SW480 (cell line): ENCODE results near the gene SYNE1.
"Not testable (repeated sequence)": the region's sequence is repeated elsewhere in the genome, so short reads cannot be mapped to it uniquely, and the experiment has no call there.

Experiments
- DNase-seq: peaks from one replicate; pipeline ENCODE4 v3.0.0-alpha.2; 2016; ENCODE audit warnings: low spot score

The SYNE1 gene

DNA sequence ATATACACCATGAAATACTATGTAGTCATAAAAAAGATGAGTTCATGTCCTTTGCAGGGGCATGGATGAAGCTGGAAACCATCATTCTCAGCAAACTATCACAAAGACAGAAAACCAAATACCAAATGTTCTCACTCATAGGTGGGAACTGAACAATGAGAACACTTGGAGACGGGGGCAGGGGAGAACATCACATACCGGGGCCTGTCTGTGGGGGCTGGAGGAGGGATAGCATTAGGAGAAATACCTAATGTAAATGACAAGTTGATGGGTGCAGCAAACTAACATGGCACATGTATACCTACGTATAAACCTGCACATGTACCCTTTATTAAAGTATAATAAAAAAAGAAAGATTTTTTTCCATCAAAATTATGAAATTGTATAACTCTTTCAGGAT lies 22.4 kb downstream of the SYNE1 start:
- DNase-seq, result not testable (repeated sequence)

DNA sequence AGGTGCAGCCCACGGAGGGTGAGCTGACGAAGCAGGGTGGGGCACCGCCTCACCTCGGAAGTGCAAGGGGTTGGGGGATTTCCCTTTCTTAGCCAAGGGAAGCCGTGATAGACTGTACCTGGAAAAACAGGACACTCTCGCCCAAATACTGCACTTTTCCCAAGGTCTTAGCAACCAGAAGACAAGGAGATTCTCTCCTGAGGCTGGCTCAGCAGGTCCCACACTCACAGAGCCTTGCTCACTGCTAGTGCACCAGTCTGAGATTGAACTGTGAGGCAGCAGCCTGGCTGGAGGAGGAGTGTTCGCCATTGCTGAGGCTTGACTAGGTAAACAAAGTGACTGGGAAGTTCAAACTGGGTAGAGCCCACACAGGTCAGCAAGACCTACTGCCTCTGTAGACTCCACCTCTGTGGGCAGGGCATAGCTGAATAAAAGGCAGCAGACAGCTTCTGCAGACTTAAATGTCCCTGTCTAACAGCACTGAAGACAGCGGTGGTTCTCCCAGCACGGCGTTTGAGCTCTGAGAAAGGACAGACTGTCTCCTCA lies 28.0 kb downstream of the SYNE1 start:
- DNase-seq, result no peak

DNA sequence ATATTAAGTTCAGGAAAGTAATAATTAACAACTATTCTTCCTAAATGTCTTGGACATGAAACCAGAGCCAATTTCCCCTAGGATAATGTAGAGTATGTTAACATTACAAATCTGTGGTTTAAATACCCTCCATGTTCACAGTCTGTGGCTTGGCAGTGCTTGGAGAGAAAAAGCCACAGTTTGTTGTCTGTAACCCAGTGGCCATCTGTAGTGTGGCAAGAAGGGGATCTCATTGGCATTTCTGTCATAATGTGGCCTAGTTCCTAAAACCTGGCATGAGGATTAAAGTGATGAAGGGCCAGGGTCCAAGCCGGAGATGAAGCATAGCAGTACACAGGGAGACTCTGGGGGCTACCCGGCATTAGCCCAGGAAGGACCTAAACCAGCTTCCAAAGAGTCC lies 31.2 kb downstream of the SYNE1 start:
- DNase-seq, result no peak

DNA sequence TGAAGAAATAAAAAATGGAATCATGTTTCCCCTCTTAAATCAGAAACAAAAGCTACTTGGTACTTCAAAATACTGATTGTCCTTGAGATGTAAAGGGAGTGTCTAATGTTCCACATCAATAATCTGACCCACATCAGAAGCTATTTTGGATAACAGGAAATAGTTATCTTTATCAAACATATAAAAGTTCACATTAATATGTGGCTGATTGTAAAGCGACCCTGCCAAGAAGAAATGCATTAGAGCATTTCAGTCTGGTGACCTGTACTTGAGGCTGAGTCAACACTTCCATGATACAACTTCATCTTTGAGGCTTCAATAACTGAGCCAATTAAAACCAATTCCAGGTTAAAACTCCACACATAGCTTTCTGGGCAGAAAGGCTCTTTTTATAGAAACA lies 31.8 kb downstream of the SYNE1 start:
- DNase-seq, result peak; percentile 6

DNA sequence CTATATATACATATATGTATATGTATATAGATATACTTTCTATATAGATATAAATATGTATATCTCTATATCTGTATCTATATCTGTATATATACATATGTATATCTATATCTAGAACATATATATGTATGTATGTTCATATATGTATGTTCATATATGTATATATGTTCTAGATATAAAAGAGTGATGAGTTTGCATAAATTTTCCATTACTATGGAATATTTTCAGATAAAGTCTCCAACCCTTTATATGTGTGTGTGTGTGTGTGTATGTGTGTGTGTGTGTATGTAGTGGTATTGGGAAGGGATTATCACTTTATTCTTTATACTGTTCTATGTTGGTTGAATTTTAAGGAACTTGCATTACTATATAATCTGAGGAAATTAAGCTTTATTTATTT lies 33.3 kb downstream of the SYNE1 start:
- no peak for DNase-seq

DNA sequence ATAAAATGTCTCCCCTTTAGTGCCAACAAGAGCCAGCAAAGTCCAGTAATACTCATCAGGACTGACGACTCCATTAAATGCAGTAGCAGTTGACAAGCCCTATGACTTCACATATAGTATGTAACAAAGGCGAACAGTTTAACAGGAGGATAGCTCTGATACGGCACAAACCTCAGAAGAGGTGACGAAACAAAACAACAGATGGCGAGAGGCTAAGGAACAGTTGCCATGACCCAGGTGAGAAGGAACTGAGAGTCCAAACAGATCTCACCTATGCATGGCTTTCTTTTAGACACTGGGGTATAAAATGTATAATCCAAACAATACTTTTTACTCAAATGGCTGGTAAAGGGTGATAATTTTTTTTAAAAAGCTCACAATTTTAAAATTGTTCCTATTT lies 37.1 kb downstream of the SYNE1 start:
- no peak for DNase-seq

DNA sequence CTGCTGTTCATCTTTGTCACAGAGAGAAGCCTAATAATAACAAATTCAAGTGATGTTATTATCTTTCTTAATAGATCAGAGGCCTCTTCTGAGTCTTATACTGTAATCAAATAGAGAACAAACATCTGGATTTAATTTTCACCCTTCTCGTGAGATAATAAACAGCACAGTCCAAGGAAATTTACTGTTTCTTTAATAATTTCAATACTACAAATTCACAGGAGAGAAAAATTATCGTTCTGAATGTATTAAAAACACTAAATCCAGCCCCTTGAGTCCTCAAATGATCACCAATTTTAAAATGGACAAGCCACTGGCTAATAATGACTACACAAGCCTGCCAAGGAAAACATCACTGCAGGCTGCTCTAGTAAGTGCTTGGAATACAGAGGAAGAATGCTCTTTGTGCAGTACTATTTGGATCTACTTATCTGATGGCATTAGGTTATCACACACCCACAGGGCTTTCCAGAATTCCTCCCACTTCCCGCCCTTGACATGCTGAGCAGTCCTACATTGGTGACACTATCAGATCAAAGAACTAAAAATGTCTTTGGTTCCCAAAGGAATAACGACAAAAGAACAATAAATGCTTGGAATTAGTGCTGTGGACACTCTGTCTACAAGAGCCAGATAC lies 38.1 kb downstream of the SYNE1 start:
- DNase-seq, result no peak

DNA sequence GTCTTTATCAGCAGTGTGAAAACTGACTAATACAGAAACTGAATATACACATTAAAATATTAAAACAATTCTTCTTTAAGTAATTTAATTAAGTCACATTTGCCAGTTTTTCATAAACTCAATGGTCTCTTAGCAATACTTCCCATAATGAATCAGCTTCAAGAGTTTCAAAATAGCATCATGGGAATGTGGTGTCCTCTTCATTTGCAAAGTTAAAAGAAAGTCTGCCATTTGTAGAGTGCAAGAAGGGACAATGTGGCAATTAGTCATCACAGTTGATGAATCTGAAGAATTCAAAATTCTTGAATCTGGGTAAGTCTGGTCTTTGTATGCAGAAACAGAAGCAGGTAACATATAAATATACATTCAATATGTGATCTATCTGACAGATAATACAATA lies 38.7 kb downstream of the SYNE1 start:
- no peak for DNase-seq

DNA sequence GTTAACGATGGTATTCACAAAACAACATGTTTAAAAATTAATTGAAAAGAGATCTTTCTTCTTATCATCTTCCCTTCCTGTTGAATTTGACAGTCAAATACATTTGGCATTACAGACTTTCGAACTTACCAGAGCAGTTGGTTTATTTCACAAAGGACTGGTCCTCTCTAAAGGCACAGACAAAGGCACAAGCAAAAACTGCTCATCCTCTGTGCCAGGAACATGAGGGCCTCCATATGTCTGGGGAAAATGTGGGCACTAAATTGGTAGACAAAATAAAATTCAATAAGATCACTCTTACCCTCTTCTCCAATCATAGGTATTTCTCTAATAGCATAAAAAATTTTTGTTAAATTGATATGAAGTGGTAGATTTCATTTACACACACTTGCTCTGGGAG lies 40.4 kb downstream of the SYNE1 start:
- DNase-seq, result no peak

DNA sequence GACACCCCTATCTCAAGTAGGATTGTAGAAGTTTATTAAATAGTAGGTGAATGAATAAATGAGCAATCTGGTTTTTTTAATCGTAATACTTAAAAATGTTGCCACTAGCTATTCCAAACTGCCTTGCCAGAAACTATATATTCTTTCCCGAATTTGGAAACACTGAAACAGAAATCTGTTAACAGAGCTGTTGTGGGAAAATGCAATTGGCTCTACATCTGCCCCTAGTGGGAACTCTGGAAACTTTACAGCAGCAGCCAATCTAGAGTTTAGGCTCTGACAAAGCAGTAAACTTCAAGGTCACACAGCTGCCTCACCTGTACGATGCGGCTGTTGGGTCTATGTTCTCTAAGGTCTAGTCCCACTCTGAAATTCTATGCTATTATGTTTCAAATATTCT lies 41.7 kb downstream of the SYNE1 start:
- peak; percentile 5 for DNase-seq

DNA sequence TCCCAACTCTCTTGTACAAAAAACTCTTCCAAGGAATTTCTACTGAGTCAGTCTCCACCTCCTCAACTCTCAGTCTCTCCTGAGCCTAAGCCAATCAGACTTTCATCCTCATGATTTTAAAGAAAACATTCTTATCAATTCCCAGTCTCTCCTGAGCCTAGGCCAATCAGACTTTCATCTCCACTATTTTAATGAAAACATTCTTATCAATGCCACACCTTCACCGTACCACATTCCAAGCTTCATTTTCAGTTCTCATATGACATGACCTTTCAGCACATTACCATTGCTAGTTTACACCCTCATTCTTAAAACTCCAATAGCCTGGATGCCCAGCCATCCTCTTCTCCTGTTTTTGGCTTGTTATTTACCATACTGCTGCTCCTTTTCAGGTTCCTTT lies 42.5 kb downstream of the SYNE1 start:
- no peak for DNase-seq

DNA sequence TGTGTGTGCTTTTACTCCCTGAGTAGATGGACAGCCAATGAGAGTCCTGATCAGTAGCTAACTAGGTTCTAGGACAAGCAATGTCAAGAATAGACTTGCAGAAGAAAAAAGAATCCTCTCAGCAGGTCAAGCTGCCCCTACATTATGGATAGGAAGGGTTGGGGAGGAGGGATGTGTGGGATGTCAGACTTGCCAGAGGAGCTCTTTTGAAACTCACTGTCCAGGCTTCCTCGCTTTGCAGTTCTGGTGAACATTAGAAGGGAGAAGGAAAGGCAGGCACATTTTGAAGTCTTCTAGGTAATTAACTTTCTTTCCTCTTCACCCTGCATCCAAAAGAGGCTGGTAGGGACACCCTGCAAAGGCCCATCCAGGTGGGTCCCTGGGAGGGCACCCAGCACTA lies 48.7 kb downstream of the SYNE1 start:
- no peak for DNase-seq

DNA sequence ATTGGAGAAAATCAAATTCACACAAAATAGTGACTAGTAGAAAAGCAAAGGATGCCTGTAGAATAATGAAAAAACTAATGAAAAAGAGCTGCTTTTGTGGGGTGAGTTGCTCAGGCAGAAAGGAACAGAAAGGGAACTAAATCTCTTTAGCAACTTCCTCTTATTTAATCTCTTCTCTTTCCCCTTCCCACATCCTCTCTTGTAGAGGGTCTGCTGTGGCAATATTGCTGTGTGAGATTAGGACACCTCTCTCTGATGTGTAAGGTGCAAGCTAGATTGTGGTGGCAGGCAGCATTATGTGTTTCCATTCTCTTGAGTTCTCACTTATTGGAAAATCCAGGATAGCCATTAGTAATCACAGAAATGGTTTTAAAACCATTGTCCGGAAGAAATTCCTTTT lies 49.7 kb downstream of the SYNE1 start:
- DNase-seq, result no peak

DNA sequence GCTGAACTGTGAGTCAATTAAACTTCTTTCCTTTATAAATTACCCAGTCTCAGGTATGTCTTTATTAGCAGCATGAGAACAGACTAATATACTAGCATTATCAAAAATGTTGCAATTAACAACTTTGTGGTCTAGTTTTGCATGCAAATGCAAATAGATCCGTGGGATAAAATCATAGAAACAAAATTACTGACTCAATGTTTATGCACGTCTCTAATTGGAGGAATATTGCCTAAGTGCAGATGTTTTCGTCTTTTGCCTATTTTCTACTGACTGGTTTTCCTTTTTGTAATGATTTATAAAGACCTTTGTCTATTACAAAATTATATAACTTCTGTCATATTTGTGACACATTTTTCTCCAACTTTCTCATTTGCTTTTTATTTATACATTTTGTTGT lies 51.9 kb downstream of the SYNE1 start:
- no peak for DNase-seq

DNA sequence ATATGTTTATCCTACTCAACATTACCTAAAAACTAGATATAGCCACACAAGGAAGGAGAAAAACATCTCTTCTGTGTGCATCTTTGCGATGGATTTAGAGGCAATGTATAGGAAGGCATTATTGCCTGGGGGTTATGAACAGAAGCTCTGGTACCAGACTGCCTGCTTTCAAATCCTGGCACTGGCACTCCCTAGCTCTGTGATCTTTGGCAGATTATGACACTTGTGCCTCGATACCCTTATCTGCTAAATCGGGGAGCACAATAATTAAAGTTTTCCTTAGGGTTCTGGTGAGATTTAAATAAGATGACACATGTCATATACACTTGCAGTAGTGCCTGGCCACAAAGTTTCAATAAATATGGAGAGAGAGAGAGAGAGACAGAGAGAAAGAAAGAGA lies 53.3 kb downstream of the SYNE1 start:
- no peak for DNase-seq

DNA sequence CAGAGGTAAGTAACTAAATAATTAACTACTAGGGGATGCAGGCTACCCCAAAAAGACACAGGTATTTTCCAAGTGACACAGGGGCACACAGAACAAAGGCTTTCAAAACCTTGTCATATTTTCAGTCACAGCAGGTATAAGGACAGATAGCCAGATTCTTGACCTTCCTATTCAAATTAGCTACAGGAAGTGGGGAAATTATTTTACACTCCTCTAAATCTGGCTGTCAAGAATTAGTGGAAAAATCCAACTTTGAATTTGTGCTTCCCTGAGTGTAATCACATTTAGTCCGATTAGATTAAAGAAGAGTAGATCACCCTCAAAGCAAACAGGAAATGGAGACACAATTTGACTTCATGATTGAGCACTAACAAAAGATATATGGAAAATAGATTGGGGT lies 60.6 kb downstream of the SYNE1 start:
- no peak for DNase-seq

DNA sequence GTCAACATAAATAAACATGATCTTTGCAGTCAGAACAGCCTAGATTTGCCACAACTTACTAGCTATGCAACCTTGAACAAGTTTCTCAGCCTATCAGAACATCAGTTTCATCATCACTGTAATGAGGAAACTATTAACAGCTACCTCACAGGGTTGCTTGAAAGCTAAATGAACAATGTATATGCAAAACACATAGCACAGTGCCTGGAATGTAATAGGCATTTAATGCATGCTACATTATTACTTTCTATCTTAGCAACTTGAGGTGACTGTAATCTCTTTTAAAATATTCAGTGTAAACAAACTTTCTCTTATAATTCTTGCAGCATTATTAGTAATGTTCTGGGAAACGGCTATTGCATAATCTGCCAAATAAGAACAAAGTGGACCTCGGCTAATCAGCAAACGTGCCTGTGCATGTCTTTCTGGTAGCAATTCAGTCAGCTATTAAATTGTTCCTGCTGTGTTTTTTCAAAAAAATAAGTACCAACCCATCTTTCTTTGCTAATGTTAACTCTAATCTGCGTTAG lies 61.5 kb downstream of the SYNE1 start:
- DNase-seq, result no peak

DNA sequence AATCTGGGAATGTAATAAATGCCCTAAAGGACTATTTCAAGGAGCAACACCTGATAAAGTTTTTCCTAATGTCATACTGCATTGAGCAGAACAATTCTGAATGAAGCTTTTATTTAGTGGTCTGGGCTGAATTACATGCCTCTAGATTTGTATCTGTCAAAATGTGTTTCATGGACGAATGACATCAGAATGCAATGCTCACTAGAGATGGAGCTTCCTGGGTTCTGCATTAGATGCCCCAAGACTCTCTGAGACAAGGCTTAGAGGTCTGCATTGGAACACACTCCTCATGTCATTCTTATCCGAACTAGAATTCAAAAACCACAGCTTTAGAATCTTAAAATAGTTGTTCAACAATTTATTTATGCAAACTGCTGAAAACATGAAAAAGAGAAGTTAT lies 62.0 kb downstream of the SYNE1 start:
- DNase-seq, result no peak

DNA sequence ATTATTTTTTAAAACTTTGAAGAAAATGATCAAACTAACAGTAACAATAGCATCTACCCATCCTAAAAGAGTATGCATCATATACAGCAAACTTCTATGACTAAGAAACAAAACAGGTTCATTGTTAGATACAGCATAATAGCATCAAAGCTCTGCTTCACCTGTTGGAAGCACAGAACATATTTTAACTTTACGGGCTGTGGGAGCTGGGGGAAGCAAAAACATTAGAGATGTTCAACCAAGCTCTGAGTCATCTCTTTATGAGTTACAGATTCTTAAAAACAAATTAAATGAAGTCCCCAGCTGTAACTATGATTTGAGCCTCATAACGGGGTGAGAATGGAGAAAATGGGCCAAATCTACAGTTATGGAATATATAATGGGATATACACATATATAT lies 63.4 kb downstream of the SYNE1 start:
- DNase-seq, result peak; percentile 28

DNA sequence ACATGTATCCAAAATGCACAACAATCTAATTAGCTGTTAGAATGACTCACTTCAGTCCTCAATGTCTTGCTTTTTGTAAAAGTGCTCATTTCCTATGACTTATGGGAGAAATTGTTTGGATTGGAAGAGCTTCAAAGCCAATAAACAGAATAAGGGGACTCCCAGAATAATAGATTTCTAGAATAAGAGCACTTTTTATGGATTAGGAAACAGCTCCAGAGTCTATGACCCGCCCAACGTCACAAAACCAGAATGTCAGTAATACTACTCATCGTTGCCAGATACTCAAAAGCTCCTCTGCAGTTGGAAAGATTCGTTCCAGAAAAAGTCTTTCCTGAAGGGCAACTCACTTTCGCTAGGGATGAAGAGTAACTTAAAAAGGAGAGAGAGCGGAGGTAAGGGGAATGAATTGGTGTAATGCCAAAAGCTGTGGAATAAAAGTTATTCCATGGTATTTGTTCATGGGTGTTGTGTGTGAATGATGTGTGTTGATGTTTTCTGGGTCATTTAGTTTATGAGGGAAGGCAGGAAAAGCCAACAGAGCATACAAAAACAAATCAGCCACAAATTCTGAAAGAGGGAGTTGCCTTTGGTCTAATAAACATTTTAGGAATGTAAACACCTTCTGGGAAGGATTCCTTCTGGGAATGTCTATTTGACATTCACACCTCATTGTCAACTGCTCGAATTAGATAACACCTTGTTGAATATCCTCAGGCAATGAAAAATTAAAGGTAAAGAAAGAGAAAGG lies 64.6 kb downstream of the SYNE1 start:
- DNase-seq, result peak; percentile 56

DNA sequence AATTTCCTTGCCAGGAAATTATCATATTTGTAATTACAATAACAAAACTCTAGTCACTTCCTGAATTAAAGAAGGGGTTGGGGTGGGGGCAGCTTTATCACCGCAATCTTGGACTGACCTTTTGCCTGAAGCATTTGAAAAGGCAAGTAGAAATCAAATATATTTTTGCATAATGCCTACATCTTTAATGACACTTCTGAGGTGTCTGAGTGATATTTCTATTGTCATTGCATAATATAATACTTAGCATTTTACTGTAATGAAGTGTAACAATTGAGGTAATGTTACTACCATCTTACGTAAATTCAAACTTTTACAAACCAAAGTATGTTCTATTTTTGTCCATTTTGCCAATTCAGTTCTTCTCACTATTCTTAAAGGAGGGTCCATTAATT lies 65.2 kb downstream of the SYNE1 start:
- DNase-seq, result no peak

DNA sequence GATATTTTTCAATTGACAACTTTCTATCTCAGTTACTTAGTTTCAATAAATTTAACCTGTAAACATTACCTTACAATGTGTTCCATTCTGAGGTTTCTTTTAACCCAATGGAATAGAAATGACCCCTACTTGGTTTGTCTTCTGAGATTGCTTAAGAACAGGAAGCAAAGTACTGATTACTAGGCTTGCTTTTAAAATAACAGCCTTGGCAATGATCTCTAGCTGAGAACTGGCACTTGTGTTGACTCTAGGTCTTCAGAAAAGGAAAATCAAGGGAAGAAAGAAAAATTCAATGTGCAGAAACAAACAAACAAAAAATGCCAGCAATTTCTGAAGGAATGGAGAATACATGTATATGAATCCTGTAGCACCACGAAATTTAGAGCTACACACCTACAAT lies 66.1 kb downstream of the SYNE1 start:
- no peak for DNase-seq

DNA sequence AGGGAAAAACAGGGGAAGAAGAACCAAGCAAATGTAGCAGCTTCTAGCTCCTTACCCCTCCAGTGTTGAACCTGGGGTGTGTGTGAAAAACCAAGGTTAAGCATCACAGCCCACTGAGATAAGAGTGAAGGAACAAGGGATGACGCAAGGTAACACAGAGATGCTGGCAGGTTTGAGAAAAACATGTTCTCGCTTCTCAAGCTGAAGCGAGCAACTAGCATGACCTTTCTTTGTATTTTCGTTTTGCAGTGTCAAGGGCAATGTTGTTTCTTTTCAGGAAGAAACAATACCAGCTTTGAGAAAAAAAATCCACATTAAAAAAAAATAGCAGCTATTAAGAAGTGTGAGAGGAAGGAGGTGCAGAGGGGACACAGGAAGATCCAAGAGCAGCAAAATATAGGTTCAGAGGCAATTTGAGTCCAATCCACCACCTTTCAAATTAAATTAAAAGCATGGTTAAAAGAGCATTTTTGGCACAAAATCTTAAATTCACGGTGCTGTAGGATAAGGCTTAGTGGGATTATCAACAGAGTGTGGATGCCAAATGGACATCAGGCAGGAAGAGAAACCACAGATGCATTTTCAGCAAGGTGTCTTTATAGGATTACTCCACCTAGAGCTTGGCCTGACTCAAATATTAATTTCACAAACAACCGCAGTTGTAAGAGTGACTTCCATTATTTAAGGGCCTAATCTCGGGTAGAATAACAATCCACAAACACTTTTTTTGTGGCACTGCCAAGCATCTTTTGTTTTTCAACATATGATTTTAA lies 70.9 kb downstream of the SYNE1 start:
- DNase-seq, result no peak
